Upper lobe of left lung (tissue), 4 donors: ENCODE results near the gene GABBR2.

Source experiments
- CTCF ChIP-seq, 6 experiments: fragments of 450-650 bp in 4 of 6; fragments of 200-600 bp in 2 of 6; sonication (generic) in 2 of 6; IDR thresholded peaks; one replicate each; pipeline ENCODE4 v1.5.1; 2016 to 2019; ENCODE audit warnings: antibody characterized with exemption in 6 of 6
- POLR2A ChIP-seq, 4 donors: fragments of 450-650 bp; IDR thresholded peaks; one replicate each; pipeline ENCODE4 v1.5.1; 2016 to 2017; ENCODE audit warnings: antibody characterized with exemption in 4 of 4, mild to moderate bottlenecking in 2 of 4
- POLR2AphosphoS5 ChIP-seq, 2 donors: sonication (generic); formaldehyde crosslinking; IDR thresholded peaks; one replicate each; pipeline ENCODE4 v1.5.1; 2017; ENCODE audit warnings: antibody characterized with exemption in 2 of 2

DNA sequence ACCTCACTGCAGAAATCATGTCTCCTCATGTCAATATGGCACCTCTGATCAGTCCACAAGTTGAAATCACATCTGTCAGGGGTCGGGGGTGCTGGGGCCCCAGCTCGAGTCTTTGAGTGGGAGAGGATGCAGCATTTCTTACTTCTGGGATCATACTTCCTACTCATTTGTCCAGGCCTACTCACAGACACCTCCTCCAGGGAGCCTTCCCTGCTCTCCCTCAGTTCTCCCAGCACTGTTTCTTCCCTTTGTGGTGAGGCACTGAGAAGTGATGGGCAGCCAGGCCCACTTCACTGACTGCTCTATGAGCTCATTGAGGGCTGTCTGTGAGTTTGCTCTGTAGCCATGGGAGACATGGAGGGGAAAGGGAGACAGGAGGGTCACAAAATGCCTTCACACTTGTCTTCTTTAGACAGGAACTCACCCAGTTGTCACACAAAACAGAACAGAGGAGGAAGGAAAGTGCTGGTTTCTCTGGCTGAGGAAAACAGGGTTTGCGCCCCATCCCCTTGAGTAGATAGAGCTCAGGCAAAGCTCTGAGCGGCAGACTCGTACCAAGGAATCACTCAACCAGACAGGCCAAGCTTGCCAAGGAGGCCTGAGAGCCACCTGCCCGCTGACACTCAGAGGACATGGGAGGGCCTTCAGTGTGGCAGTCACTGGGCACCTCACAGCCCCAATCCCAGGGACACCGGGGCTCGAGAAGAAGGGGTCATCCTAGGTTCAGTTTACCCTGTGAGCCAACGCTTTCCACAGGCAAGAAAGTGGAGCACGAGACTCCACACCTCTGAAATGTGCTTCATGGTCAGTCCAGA is 152.9 kb downstream of the GABBR2 start:
- no peak for TF ChIP-seq CTCF (IDR thresholded peaks at IDR 0.05)
- no peak for TF ChIP-seq POLR2AphosphoS5 (IDR thresholded peaks at IDR 0.05)
- TF ChIP-seq POLR2A (IDR thresholded peaks at IDR 0.05) = no peak
